Naive thymus-derived CD8-positive, alpha-beta T cell (primary cell): ENCODE results near the gene ARL14EPL. TPM values are rescaled to one million over a fixed set of nuclear protein-coding genes. Genes with fewer than 3 reads are reported as not detected.
A peak's percentile ranks its signal among the peaks of the same experiment; 100 is the strongest.
"Not testable (repeated sequence)": the region's sequence is repeated elsewhere in the genome, so short reads cannot be mapped to it uniquely, and the experiment has no call there.

Experiments used
- ATAC-seq, 2 donors: fragments of 150-1000 bp; cut with Tn5 transposase in 1 of 2; sonication (Bioruptor Pico), chemical (Tn5 transposase) in 1 of 2; 1 replicate in 1 of 2; 2 replicates in 1 of 2; pipeline ENCODE4 v1.10.0; 2021; ENCODE audit warnings: mild to moderate bottlenecking in 2 of 2, moderate library complexity in 2 of 2
- POLR2A ChIA-PET: fragments of 350-600 bp; sonication (Branson Sonifier 250); formaldehyde crosslinking; loops from one replicate; lab custom pipeline; 2021; ENCODE audit warnings: antibody characterized with exemption; lab: Charles Lee
- DNase-seq, 10 donors: peaks; one replicate each; pipeline versions ENCODE4 v3.0.0 to v3.0.0-alpha.2; 2020 to 2022
- H3K27ac Mint-ChIP-seq, 10 donors: one replicate each; pipeline ENCODE4 v1.8.0; 2020 to 2022; ENCODE audit warnings: mild to moderate bottlenecking in 10 of 10, mixed read lengths in 10 of 10, moderate library complexity in 4 of 10, inconsistent platforms in 1 of 10
- H3K27me3 Mint-ChIP-seq, 5 donors: one replicate each; pipeline ENCODE4 v1.8.0; 2021 to 2022; ENCODE audit warnings: mixed read lengths in 5 of 5
- H3K36me3 Mint-ChIP-seq, 3 donors: one replicate each; pipeline ENCODE4 v1.8.0; 2020 to 2022; ENCODE audit warnings: mixed read lengths in 3 of 3, mild to moderate bottlenecking in 2 of 3, inconsistent platforms in 1 of 3
- H3K4me1 Mint-ChIP-seq, 4 donors: one replicate each; pipeline ENCODE4 v1.8.0; 2021 to 2022; ENCODE audit warnings: mixed read lengths in 4 of 4
- H3K4me3 Mint-ChIP-seq, 10 donors: one replicate each; pipeline ENCODE4 v1.8.0; 2020 to 2022; ENCODE audit warnings: mild to moderate bottlenecking in 10 of 10, mixed read lengths in 10 of 10, moderate library complexity in 6 of 10, inconsistent platforms in 1 of 10
- H3K9me3 Mint-ChIP-seq, 9 donors: one replicate each; pipeline ENCODE4 v1.8.0; 2020 to 2022; ENCODE audit warnings: mixed read lengths in 9 of 9, mild to moderate bottlenecking in 3 of 9, inconsistent platforms in 1 of 9, moderate library complexity in 1 of 9
- polyA plus RNA-seq, 3 donors: library from polyadenylated mRNA; unstranded; fragments of 300-500 nt; fragmentation: Illumina TruSeq; gene quantifications; one replicate each; pipeline ENCODE4 v1.2.3, GENCODE V29; 2021
- total RNA-seq, 8 experiments: library from RNA in 2 of 8; stranded (reverse) in 2 of 8; gene quantifications; one replicate each; pipeline ENCODE4 v1.2.3 and lab custom pipeline; 2021 to 2026

The ARL14EPL gene
- total and polyA plus RNA-seq, 5 experiments from 2014 or later, result not detected

DNA sequence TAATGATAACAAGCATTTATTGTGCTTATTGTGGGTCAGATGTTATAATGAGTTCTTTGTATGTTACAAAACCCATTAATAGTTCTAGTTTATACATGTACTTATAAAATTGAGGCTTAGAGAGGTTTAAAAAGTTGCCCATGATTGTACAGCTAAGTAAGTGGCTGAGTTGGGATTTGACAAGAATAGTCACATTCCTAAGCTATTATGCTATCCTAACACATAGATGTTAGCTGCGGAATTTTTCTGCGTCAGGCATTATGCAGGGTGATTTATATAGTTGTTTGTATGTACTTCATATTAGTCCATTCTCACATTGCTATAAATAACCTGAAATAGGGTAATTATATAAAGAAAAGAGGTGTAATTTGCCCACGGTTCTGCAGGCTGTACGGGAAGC lies 65.0 kb downstream of the ARL14EPL start:
- DNase-seq (no peak), ATAC-seq (no peak)
- H3K27ac Mint-ChIP-seq, result no peak overlapping the region
- H3K9me3 Mint-ChIP-seq, result peaks cover 0 to 1% (median 0%) of the 10 kb centered on the region in 9 donors
- peak overlapping the region in 1 of 10 donors; percentile 49 for H3K4me3 Mint-ChIP-seq
- H3K4me1 Mint-ChIP-seq, result peaks cover 0 to 6% (median 3%) of the 10 kb centered on the region in 4 donors
- POLR2A ChIA-PET, result no interaction called here
- peaks cover 23 to 89% (median 59%) of the 10 kb centered on the region in 3 donors for H3K36me3 Mint-ChIP-seq
- no peaks in the 10 kb centered on the region for H3K27me3 Mint-ChIP-seq

DNA sequence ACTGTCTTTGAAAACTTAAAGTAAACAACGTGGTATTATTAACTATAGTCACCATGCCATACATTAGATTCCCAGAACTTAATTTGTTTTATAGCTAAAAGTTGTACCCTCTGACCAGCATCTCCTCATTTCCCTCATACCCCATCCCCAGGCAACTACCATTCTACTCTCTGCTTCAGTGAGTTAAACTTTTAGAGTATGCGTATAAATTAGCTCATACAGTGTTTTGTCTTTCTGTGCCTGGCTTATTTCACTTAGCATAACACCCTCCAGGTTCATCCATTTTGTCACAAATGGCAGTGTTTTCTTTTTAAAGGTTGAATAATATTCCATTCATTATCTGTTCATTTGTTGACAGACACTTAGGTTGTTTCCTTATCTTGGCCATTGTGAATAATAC lies 66.7 kb downstream of the ARL14EPL start:
- peaks cover 2 to 12% (median 4%) of the 10 kb centered on the region in 4 donors for H3K4me1 Mint-ChIP-seq
- DNase-seq, result no peak
- ATAC-seq, result no peak
- no peaks in the 10 kb centered on the region for H3K27me3 Mint-ChIP-seq
- H3K27ac Mint-ChIP-seq, result peak overlapping the region in 1 of 10 donors; percentile 22
- H3K9me3 Mint-ChIP-seq, result peaks cover 0 to 6% (median 0%) of the 10 kb centered on the region in 9 donors
- H3K36me3 Mint-ChIP-seq, result peaks cover 17 to 86% (median 61%) of the 10 kb centered on the region in 3 donors
- no peak overlapping the region for H3K4me3 Mint-ChIP-seq
- POLR2A ChIA-PET, result interaction anchor here (0.5 kb wide), 1 partner anchor 25 kb away, joined by 3 read pairs; no protein-coding TSS in a partner anchor

DNA sequence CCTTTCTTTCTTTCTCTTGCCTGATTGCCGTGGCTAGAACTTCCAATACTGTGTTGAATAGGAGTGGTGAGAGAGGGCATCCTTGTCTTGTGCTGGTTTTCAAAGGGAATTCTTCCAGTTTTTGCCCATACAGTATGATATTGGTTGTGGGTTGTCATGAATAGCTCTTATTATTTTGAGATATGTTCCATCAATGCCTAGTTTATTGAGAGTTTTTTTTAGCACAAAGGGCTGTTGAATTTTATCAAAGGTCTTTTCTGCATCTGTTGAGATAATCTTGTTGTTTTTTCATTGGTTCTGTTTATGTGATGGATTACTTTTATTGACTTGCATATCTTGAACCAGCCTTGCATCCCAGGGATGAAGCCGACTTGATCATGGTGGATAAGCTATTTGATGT lies 72.7 kb downstream of the ARL14EPL start:
- Mint-ChIP-seq H3K9me3 (peaks cover 0 to 37% (median 12%) of the 10 kb centered on the region in 9 donors), H3K36me3 (peaks cover 54 to 88% (median 83%) of the 10 kb centered on the region in 3 donors), H3K4me3 (peak overlapping the region in 1 of 10 donors; percentile 9), H3K4me1 (peaks cover 15 to 40% (median 23%) of the 10 kb centered on the region in 4 donors)
- ATAC-seq, H3K27ac Mint-ChIP-seq, POLR2A ChIA-PET, DNase-seq, H3K27me3 Mint-ChIP-seq: not testable (repeated sequence)

Other genes starting within 250 kb of the ARL14EPL start
- gene CDO1, start 215.8 kb upstream of the ARL14EPL start, total RNA-seq, result not detected
- gene CDO1, start 215.8 kb upstream of the ARL14EPL start, polyA plus RNA-seq, result not detected
- 10 to 100 TPM; 71.6 to 80.0 TPM for gene ATG12, start 190.9 kb upstream of the ARL14EPL start, total RNA-seq
- gene ATG12, start 190.9 kb upstream of the ARL14EPL start, polyA plus RNA-seq, result 100 to 1,000 TPM in 2 of 3 donors, 10 to 100 TPM in 1; 90.6 to 126 (median 123) TPM
- gene AP3S1, start 190.5 kb upstream of the ARL14EPL start, total RNA-seq, result 10 to 100 TPM; 37.8 to 43.1 TPM
- gene AP3S1, start 190.5 kb upstream of the ARL14EPL start, polyA plus RNA-seq, result 10 to 100 TPM; 52.1 to 63.4 (median 55.7) TPM
- gene LVRN, start 70.0 kb upstream of the ARL14EPL start, total RNA-seq, result under 1 TPM in 1 of 2 experiments, not detected in 1; 0.38 TPM
- not detected for gene LVRN, start 70.0 kb upstream of the ARL14EPL start, polyA plus RNA-seq
- gene COMMD10, start 52.6 kb downstream of the ARL14EPL start, total RNA-seq, result 10 to 100 TPM; 24.3 to 29.0 TPM
- 10 to 100 TPM; 31.7 to 35.3 (median 32.5) TPM for gene COMMD10, start 52.6 kb downstream of the ARL14EPL start, polyA plus RNA-seq